HG03039 (cell line): ENCODE measurements around the gene TTLL9.

Source experiments
- ATAC-seq: cut with Tn5 transposase; IDR thresholded peaks from one replicate; pipeline ENCODE4 v1.9.1; 2021; ENCODE audit warnings: mild to moderate bottlenecking, moderate library complexity; ENCODE audit not compliant: unreplicated experiment

TTLL9 gene

GRCh38 chr20:31836853-31837608, 33.4 kb upstream of the TTLL9 start:
- ATAC-seq = no peak

GRCh38 chr20:31837896-31838397, 32.5 kb upstream of the TTLL9 start:
- no peak for ATAC-seq

GRCh38 chr20:31838646-31839292, 31.7 kb upstream of the TTLL9 start:
- ATAC-seq = no peak

GRCh38 chr20:31839782-31840487, 30.5 kb upstream of the TTLL9 start:
- ATAC-seq = no peak

GRCh38 chr20:31840906-31841816, 29.3 kb upstream of the TTLL9 start:
- no peak for ATAC-seq

GRCh38 chr20:31841928-31842327, 28.5 kb upstream of the TTLL9 start:
- no peak for ATAC-seq

GRCh38 chr20:31842471-31843157, 27.8 kb upstream of the TTLL9 start:
- no peak for ATAC-seq

- no peak for ATAC-seq
Observed at GRCh38 chr20:31843288-31843687, 27.1 kb upstream of the TTLL9 start.

- ATAC-seq = no peak
Observed at GRCh38 chr20:31843881-31844280, 26.6 kb upstream of the TTLL9 start.

- ATAC-seq = no peak
Observed at GRCh38 chr20:31844737-31845299, 25.6 kb upstream of the TTLL9 start.

GRCh38 chr20:31845300-31845863, 25.1 kb upstream of the TTLL9 start, which contains the start of gene FOXS1:
FOXS1 (minus strand) TSS chr20:31845604; CDS start chr20:31845542, 62 bp downstream.
- ATAC-seq = no peak

- ATAC-seq = no peak
Observed at GRCh38 chr20:31846793-31847138, 23.7 kb upstream of the TTLL9 start.

GRCh38 chr20:31848088-31848999, 22.1 kb upstream of the TTLL9 start:
- no peak for ATAC-seq

GRCh38 chr20:31849306-31849930, 21.0 kb upstream of the TTLL9 start:
- no peak for ATAC-seq

GRCh38 chr20:31851240-31851955, 19.0 kb upstream of the TTLL9 start:
- ATAC-seq = no peak

- no peak for ATAC-seq
Observed at GRCh38 chr20:31853481-31853880, 17.0 kb upstream of the TTLL9 start.

GRCh38 chr20:31856516-31856915, 13.9 kb upstream of the TTLL9 start:
- ATAC-seq = no peak
